Loucy (cell line): ENCODE data around the gene TXNDC11.

ENCODE experiments used
- CTCF ChIP-seq: fragments of 200-600 bp; sonication (generic); conservative IDR thresholded peaks from 2 replicates; pipeline ENCODE4 v1.5.1; 2014; ENCODE audit warnings: mild to moderate bottlenecking, antibody characterized with exemption, low read length
- EZH2phosphoT487 ChIP-seq: fragments of 200-600 bp; IDR thresholded peaks from 2 replicates; pipeline ENCODE4 v1.6.1; 2018; ENCODE audit warnings: antibody characterized with exemption, mild to moderate bottlenecking, moderate library complexity, borderline replicate concordance

- TF ChIP-seq CTCF (no peak), EZH2phosphoT487 (no peak)
These were observed 41.3 kb upstream of the TXNDC11 start for GRCh38 chr16:11784038-11784369.
